Activated CD4-positive, alpha-beta T cell treated with anti-CD3 and anti-CD28 coated beads, Interleukin-10, Interleukin-2, amounts not matched to agents 100 ng/mL and 50 ng/mL, durations not matched to agents 16 hours and 8 hours (primary cell): ENCODE data around the gene ARHGEF6.
"Not testable (repeated sequence)": the region's sequence is repeated elsewhere in the genome, so short reads cannot be mapped to it uniquely, and the experiment has no call there.

Experiments
- DNase-seq: peaks from one replicate; pipeline ENCODE4 v3.0.0-alpha.2; 2020

The ARHGEF6 gene

GRCh38 chrX:136780763-136781162 is at the start of gene ARHGEF6:
Gene ARHGEF6 (minus strand): TSS chrX:136780932. CDS start chrX:136780882, 50 bp downstream.
- DNase-seq: peak; percentile 69

- no peak for DNase-seq
Measured at GRCh38 chrX:136829413-136829812, 48.7 kb upstream of the ARHGEF6 start.

GRCh38 chrX:136828830-136829229 is 48.1 kb upstream of the ARHGEF6 start:
- no peak for DNase-seq

- DNase-seq: no peak
Measured at GRCh38 chrX:136827026-136827425, 46.3 kb upstream of the ARHGEF6 start.

- DNase-seq: no peak
Measured at GRCh38 chrX:136825771-136826170, 45.0 kb upstream of the ARHGEF6 start.

- no peak for DNase-seq
Measured at GRCh38 chrX:136823175-136823574, 42.4 kb upstream of the ARHGEF6 start.

- DNase-seq: no peak
Measured at GRCh38 chrX:136822337-136823095, 41.8 kb upstream of the ARHGEF6 start.

- not testable (repeated sequence) for DNase-seq
Measured at GRCh38 chrX:136819756-136820155, 39.0 kb upstream of the ARHGEF6 start.

GRCh38 chrX:136819031-136819703 is 38.4 kb upstream of the ARHGEF6 start:
- no peak for DNase-seq

- DNase-seq: no peak
Measured at GRCh38 chrX:136816975-136817374, 36.2 kb upstream of the ARHGEF6 start.

- DNase-seq: no peak
Measured at GRCh38 chrX:136814847-136815750, 34.4 kb upstream of the ARHGEF6 start.

- DNase-seq: no peak
Measured at GRCh38 chrX:136812286-136812685, 31.6 kb upstream of the ARHGEF6 start.

- DNase-seq: peak; percentile 44
Measured at GRCh38 chrX:136810493-136810892, 29.8 kb upstream of the ARHGEF6 start.

- no peak for DNase-seq
Measured at GRCh38 chrX:136806891-136807410, 26.2 kb upstream of the ARHGEF6 start.

- DNase-seq: no peak
Measured at GRCh38 chrX:136802515-136802914, 21.8 kb upstream of the ARHGEF6 start.

GRCh38 chrX:136797787-136798186 is 17.1 kb upstream of the ARHGEF6 start:
- DNase-seq: no peak

GRCh38 chrX:136795132-136795531 is 14.4 kb upstream of the ARHGEF6 start:
- DNase-seq: not testable (repeated sequence)

GRCh38 chrX:136794660-136795059 is 13.9 kb upstream of the ARHGEF6 start:
- not testable (repeated sequence) for DNase-seq

- DNase-seq: no peak
Measured at GRCh38 chrX:136794080-136794479, 13.3 kb upstream of the ARHGEF6 start.

- no peak for DNase-seq
Measured at GRCh38 chrX:136789856-136790255, 9.1 kb upstream of the ARHGEF6 start.

GRCh38 chrX:136784231-136784630 is 3.5 kb upstream of the ARHGEF6 start:
- DNase-seq: no peak

GRCh38 chrX:136783159-136783558 is 2.4 kb upstream of the ARHGEF6 start:
- no peak for DNase-seq

- DNase-seq: peak; percentile 6
Measured at GRCh38 chrX:136781180-136781797, 557 bp upstream of the ARHGEF6 start.
